Mammary epithelial cell (primary cell): Measurements from ENCODE around the gene ANXA6.

ENCODE experiments used
- EZH2 ChIP-seq: IDR thresholded peaks from 2 replicates; pipeline ENCODE4 v1.6.1; 2012; ENCODE audit warnings: low read length, inconsistent platforms, borderline replicate concordance
- TF ChIP-seq, protein P1 (sequence below), 2 donors: IDR thresholded peaks in 1 of 2; conservative IDR thresholded peaks in 1 of 2; 2 replicates each; pipeline ENCODE4 v1.5.1; 2011 to 2012; ENCODE audit warnings: inconsistent platforms in 2 of 2, low read length in 2 of 2, mild to moderate bottlenecking in 2 of 2, control low read depth in 1 of 2, low read depth in 1 of 2; ENCODE audit not compliant: insufficient read depth in 1 of 2; ENCODE audit errors: extremely low read depth in 1 of 2

DNA sequence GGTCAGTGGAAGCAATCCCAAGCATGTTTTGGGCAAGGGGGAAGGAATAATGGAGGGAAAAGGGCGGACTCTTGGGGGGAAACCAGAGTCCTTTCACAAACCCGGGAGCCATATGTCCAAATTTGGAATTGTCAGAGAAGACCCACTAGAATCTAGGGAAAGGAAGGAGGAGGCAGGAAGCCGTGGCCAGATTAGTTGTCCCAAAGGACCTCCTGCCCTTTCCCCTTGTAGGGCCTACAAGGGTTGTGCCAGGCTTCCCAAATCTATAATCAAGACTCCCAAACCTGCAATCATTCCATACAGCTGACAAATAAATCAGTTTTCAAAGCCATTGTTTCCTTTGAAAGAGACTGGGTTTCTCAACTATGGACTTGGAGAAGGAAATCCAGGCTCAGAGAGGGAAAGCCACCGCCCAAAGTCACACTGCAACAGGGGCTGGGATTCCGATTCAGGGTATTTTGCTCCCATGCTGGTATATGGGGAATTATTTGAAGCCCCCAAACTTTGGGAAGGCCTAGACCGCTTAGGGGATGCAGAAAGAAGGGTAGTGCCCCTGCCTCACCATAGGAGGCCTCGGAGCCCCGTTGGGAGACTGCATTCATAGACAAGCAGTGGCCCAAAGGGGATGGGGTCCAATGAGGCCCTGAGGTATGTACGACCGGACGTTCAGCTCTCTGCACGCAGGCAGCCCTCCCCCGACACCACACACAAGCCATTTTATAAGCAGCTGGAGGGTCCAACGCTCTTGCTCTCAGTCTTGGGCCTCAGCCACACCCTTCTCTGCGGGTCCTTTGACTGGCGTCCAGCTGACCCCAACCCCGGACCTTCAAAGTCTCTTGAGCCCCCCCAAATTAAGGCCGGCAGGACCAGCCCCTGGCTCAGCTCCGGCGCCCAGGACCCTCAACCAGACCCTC is 815 bp downstream of the ANXA6 start:
- TF ChIP-seq, protein P1, sequence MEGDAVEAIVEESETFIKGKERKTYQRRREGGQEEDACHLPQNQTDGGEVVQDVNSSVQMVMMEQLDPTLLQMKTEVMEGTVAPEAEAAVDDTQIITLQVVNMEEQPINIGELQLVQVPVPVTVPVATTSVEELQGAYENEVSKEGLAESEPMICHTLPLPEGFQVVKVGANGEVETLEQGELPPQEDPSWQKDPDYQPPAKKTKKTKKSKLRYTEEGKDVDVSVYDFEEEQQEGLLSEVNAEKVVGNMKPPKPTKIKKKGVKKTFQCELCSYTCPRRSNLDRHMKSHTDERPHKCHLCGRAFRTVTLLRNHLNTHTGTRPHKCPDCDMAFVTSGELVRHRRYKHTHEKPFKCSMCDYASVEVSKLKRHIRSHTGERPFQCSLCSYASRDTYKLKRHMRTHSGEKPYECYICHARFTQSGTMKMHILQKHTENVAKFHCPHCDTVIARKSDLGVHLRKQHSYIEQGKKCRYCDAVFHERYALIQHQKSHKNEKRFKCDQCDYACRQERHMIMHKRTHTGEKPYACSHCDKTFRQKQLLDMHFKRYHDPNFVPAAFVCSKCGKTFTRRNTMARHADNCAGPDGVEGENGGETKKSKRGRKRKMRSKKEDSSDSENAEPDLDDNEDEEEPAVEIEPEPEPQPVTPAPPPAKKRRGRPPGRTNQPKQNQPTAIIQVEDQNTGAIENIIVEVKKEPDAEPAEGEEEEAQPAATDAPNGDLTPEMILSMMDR (conservative IDR thresholded peaks at IDR 0.05 in 1 of 2, IDR thresholded peaks at IDR 0.05 in 1 of 2; ENCODE audit: extremely low read depth in 1 of 2, insufficient read depth in 1 of 2, low read depth in 1 of 2, low read length in 2 of 2) = no peak
- no peak for TF ChIP-seq EZH2
